OCI-LY1 (cell line): ENCODE results near the gene OLIG3.
A peak's percentile ranks its signal among the peaks of the same experiment; 100 is the strongest.

ENCODE experiments used
- H2AFZ ChIP-seq: fragments of 200-600 bp; sonication (generic), shearing (Covaris generic); 2 replicates; pipeline ENCODE4 v1.6.0; 2014; ENCODE audit warnings: antibody characterized with exemption, mild to moderate bottlenecking, low read length
- H3F3A ChIP-seq: fragments of 200-600 bp; sonication (generic), shearing (Covaris generic); 2 replicates; pipeline ENCODE4 v1.6.0; 2014; ENCODE audit warnings: mild to moderate bottlenecking, antibody characterized with exemption, low read length, moderate library complexity; ENCODE audit not compliant: insufficient read depth
- H3K27ac ChIP-seq: fragments of 200-600 bp; sonication (generic); 2 replicates; pipeline ENCODE4 v1.5.1; 2014; ENCODE audit warnings: low read length, mixed run types, mild to moderate bottlenecking, low read depth; ENCODE audit not compliant: poor library complexity, severe bottlenecking
- H3K27me3 ChIP-seq: fragments of 200-600 bp; sonication (generic); 2 replicates; pipeline ENCODE4 v1.6.0; 2014; ENCODE audit warnings: antibody characterized with exemption, mild to moderate bottlenecking, low read length, moderate library complexity; ENCODE audit not compliant: insufficient read depth
- H3K36me3 ChIP-seq: fragments of 200-600 bp; sonication (generic); 2 replicates; pipeline ENCODE4 v1.6.1; 2014; ENCODE audit warnings: mild to moderate bottlenecking, antibody characterized with exemption, low read length, moderate library complexity, mixed read lengths; ENCODE audit not compliant: insufficient read depth
- H3K4me1 ChIP-seq: fragments of 200-600 bp; sonication (generic); 2 replicates; pipeline ENCODE4 v1.5.1; 2014; ENCODE audit warnings: mild to moderate bottlenecking, low read length, moderate library complexity; ENCODE audit not compliant: insufficient read depth, severe bottlenecking
- H3K4me2 ChIP-seq: fragments of 200-600 bp; sonication (generic), shearing (Covaris generic); 2 replicates; pipeline ENCODE4 v1.6.1; 2014; ENCODE audit warnings: low read length
- H3K4me3 ChIP-seq: fragments of 200-600 bp; sonication (generic); 2 replicates; pipeline ENCODE4 v1.5.1; 2014; ENCODE audit warnings: low read length, low read depth, mild to moderate bottlenecking, mixed read lengths; ENCODE audit not compliant: poor library complexity, severe bottlenecking
- H3K79me2 ChIP-seq: fragments of 200-600 bp; shearing (Covaris generic); 2 replicates; pipeline ENCODE4 v1.6.1; 2016; ENCODE audit warnings: mixed run types, low read length, mixed read lengths; ENCODE audit not compliant: insufficient read depth
- H3K9ac ChIP-seq: fragments of 200-600 bp; sonication (generic), shearing (Covaris generic); 2 replicates; pipeline ENCODE4 v1.6.1; 2014; ENCODE audit warnings: mild to moderate bottlenecking, low read length, mixed read lengths
- H3K9me2 ChIP-seq: fragments of 200-600 bp; sonication (generic), shearing (Covaris generic); 2 replicates; pipeline ENCODE4 v1.6.1; 2014; ENCODE audit warnings: low read depth, mild to moderate bottlenecking, low read length, mixed read lengths
- H3K9me3 ChIP-seq: fragments of 200-600 bp; shearing (Covaris generic); 2 replicates; pipeline ENCODE4 v1.6.1; 2014; ENCODE audit warnings: low read length, mixed read lengths
- H4K20me1 ChIP-seq: fragments of 200-600 bp; sonication (generic), shearing (Covaris generic); 2 replicates; pipeline ENCODE4 v1.6.0; 2016; ENCODE audit warnings: mild to moderate bottlenecking, low read length; ENCODE audit not compliant: insufficient read depth
- CTCF ChIP-seq: fragments of 200-600 bp; sonication (generic), shearing (Covaris generic); IDR thresholded peaks from 2 replicates; pipeline ENCODE4 v1.5.1; 2017; ENCODE audit warnings: mild to moderate bottlenecking, antibody characterized with exemption, low read length, moderate library complexity, mixed read lengths
- EZH2 ChIP-seq: fragments of 200-600 bp; sonication (generic), shearing (Covaris generic); IDR thresholded peaks from 2 replicates; pipeline ENCODE4 v1.8.0; 2017; ENCODE audit warnings: borderline replicate concordance, mixed run types, mild to moderate bottlenecking, antibody characterized with exemption, low read length, moderate library complexity, mixed read lengths

OLIG3 gene

GRCh38 chr6:137480431-137480830 is 13.8 kb downstream of the OLIG3 start:
- Histone ChIP-seq H3K9ac (no peak overlapping the region), H3K4me3 (no peak overlapping the region), H4K20me1 (no peaks in the 10 kb centered on the region), H3K79me2 (no peaks in the 10 kb centered on the region), H2AFZ (no peak overlapping the region), H3K9me3 (no peaks in the 10 kb centered on the region), H3K4me1 (no peaks in the 10 kb centered on the region), H3K36me3 (no peaks in the 10 kb centered on the region), H3K9me2 (no peaks in the 10 kb centered on the region), H3K27me3 (no peaks in the 10 kb centered on the region), H3K27ac (no peak overlapping the region), H3F3A (no peaks in the 10 kb centered on the region), H3K4me2 (no peak overlapping the region)
- TF ChIP-seq EZH2 = no peak
- no peak for TF ChIP-seq CTCF

DNA sequence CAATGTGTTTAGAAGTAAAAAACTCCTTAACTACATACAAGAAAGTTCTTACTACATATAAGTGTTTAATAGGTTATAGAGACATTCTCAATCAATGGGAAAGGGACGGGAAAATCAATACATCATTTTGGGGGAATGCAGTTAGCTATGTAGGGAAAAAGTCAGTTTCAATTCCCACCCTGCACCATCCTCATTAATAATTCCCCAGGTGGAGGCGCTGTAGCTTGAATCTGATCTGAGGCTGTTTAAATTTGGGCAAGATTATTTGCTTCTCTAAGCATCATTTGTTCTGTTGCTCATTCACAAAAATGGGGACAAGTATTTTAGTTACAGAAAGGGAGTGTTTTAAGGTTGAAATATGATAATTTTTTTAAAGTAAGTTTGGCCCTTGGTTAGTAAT is 19.1 kb downstream of the OLIG3 start:
- no peaks in the 10 kb centered on the region for H3K79me2 ChIP-seq
- no peaks in the 10 kb centered on the region for H3K9me2 ChIP-seq
- no peaks in the 10 kb centered on the region for H4K20me1 ChIP-seq
- TF ChIP-seq EZH2 = no peak
- peak; percentile 11; the same call in 1 of the 2 replicates for TF ChIP-seq CTCF
- H3K27me3 ChIP-seq = no peaks in the 10 kb centered on the region
- no peaks in the 10 kb centered on the region for H3K36me3 ChIP-seq
- H3K4me2 ChIP-seq = no peak overlapping the region
- no peak overlapping the region for H2AFZ ChIP-seq
- H3K4me1 ChIP-seq = no peaks in the 10 kb centered on the region
- H3F3A ChIP-seq = no peaks in the 10 kb centered on the region
- no peak overlapping the region for H3K4me3 ChIP-seq
- no peaks in the 10 kb centered on the region for H3K9me3 ChIP-seq
- H3K9ac ChIP-seq = no peak overlapping the region
- H3K27ac ChIP-seq = no peak overlapping the region

- Histone ChIP-seq H3K36me3 (no peaks in the 10 kb centered on the region), H3F3A (no peaks in the 10 kb centered on the region), H3K79me2 (no peaks in the 10 kb centered on the region), H3K4me1 (no peaks in the 10 kb centered on the region), H3K27ac (no peak overlapping the region), H3K9me2 (no peaks in the 10 kb centered on the region), H3K9me3 (no peaks in the 10 kb centered on the region), H3K4me3 (no peak overlapping the region), H3K4me2 (no peak overlapping the region), H3K9ac (no peak overlapping the region), H3K27me3 (no peaks in the 10 kb centered on the region), H2AFZ (no peak overlapping the region), H4K20me1 (no peaks in the 10 kb centered on the region)
- TF ChIP-seq EZH2 (no peak), CTCF (no peak)
Measured at GRCh38 chr6:137473598-137473997, 20.6 kb downstream of the OLIG3 start.
